Thoracic aorta (tissue), 2 donors: ENCODE measurements around the gene KMT2D. TPM values are rescaled to one million over a fixed set of nuclear protein-coding genes. Genes with fewer than 3 reads are reported as not detected.

ENCODE experiments used
- ATAC-seq: fragments of 150-250 bp; one replicate; pipeline ENCODE4 v1.8.0; 2017; ENCODE audit warnings: low read depth; ENCODE audit not compliant: insufficient number of reproducible peaks, low FRiP score
- DNase-seq: peaks from one replicate; pipeline ENCODE4 v3.0.0-alpha.2; 2020; ENCODE audit warnings: low spot score
- H3K27ac ChIP-seq, 2 donors: fragments of 200-600 bp; sonication (generic); 1 replicate in 1 of 2; 2 replicates in 1 of 2; pipeline ENCODE4 v1.5.1; 2016; ENCODE audit warnings: mild to moderate bottlenecking in 2 of 2, moderate library complexity in 2 of 2
- H3K27me3 ChIP-seq: fragments of 200-600 bp; sonication (generic); replicated peaks from 2 replicates; pipeline ENCODE4 v1.6.0; 2016; ENCODE audit warnings: mild to moderate bottlenecking; ENCODE audit not compliant: insufficient read depth
- H3K36me3 ChIP-seq: fragments of 200-600 bp; sonication (generic); one replicate; pipeline ENCODE4 v1.5.1; 2016
- H3K4me1 ChIP-seq, 2 donors: fragments of 200-600 bp; sonication (generic); 1 replicate in 1 of 2; 2 replicates in 1 of 2; pipeline versions ENCODE4 v1.5.1 to v1.6.0; 2016; ENCODE audit warnings: low read depth in 2 of 2, mild to moderate bottlenecking in 1 of 2; ENCODE audit not compliant: control insufficient read depth in 1 of 2
- H3K4me3 ChIP-seq: fragments of 200-600 bp; sonication (generic); 2 replicates; pipeline ENCODE4 v1.5.1; 2016; ENCODE audit warnings: mild to moderate bottlenecking
- H3K9me3 ChIP-seq: fragments of 200-600 bp; sonication (generic); 2 replicates; pipeline ENCODE4 v1.5.1; 2016
- CTCF ChIP-seq: fragments of 200-600 bp; sonication (generic); IDR thresholded peaks from one replicate; pipeline ENCODE4 v1.5.1; 2019; ENCODE audit warnings: antibody characterized with exemption
- total RNA-seq, 2 donors: library from RNA; depleted of rRNA; stranded (reverse); fragments of >200 nt; gene quantifications; one replicate each; pipeline versions ENCODE4 v1.1.0 to v1.2.3, GENCODE V29; 2016

Gene KMT2D
- total RNA-seq, 2 donors from 2014 or later = 56.5 to 101 TPM

GRCh38 chr12:49037947-49038237, 22.7 kb downstream of the KMT2D start:
- Histone ChIP-seq H3K4me1 (no peaks in the 10 kb centered on the region), H3K36me3 (peaks cover 78% of the 10 kb centered on the region), H3K4me3 (no peak overlapping the region), H3K27ac (no peak overlapping the region), H3K27me3 (no peaks in the 10 kb centered on the region), H3K9me3 (no peaks in the 10 kb centered on the region)
- ATAC-seq (no peak), DNase-seq (no peak)
- TF ChIP-seq CTCF = no peak

GRCh38 chr12:49037111-49037946, 23.3 kb downstream of the KMT2D start:
- H3K36me3 ChIP-seq = peaks cover 78% of the 10 kb centered on the region
- H3K27me3 ChIP-seq = no peaks in the 10 kb centered on the region
- no peak for TF ChIP-seq CTCF
- no peaks in the 10 kb centered on the region for H3K4me1 ChIP-seq
- no peak overlapping the region for H3K4me3 ChIP-seq
- ATAC-seq = no peak
- no peaks in the 10 kb centered on the region for H3K9me3 ChIP-seq
- DNase-seq = no peak
- no peak overlapping the region for H3K27ac ChIP-seq

GRCh38 chr12:49036029-49036428, 24.6 kb downstream of the KMT2D start:
- peaks cover 78% of the 10 kb centered on the region for H3K36me3 ChIP-seq
- no peak overlapping the region for H3K27ac ChIP-seq
- H3K4me3 ChIP-seq = no peak overlapping the region
- H3K4me1 ChIP-seq = no peaks in the 10 kb centered on the region
- H3K27me3 ChIP-seq = no peaks in the 10 kb centered on the region
- DNase-seq (no peak), ATAC-seq (no peak)
- no peak for TF ChIP-seq CTCF
- no peaks in the 10 kb centered on the region for H3K9me3 ChIP-seq

- H3K27ac ChIP-seq = no peak overlapping the region
- H3K4me1 ChIP-seq = no peaks in the 10 kb centered on the region
- H3K27me3 ChIP-seq = no peaks in the 10 kb centered on the region
- DNase-seq (no peak), ATAC-seq (no peak)
- H3K36me3 ChIP-seq = peaks cover 70% of the 10 kb centered on the region
- H3K4me3 ChIP-seq = no peak overlapping the region
- no peak for TF ChIP-seq CTCF
- no peaks in the 10 kb centered on the region for H3K9me3 ChIP-seq
Observed at GRCh38 chr12:49034286-49034622, 26.3 kb downstream of the KMT2D start.

- no peak for DNase-seq
- Histone ChIP-seq H3K4me3 (no peak overlapping the region), H3K4me1 (no peaks in the 10 kb centered on the region), H3K27me3 (no peaks in the 10 kb centered on the region), H3K36me3 (peaks cover 68% of the 10 kb centered on the region), H3K9me3 (no peaks in the 10 kb centered on the region), H3K27ac (no peak overlapping the region)
- ATAC-seq = no peak
- no peak for TF ChIP-seq CTCF
Observed at GRCh38 chr12:49033611-49034285, 26.8 kb downstream of the KMT2D start.
